Fibroblast of mammary gland (primary cell): Measurements from ENCODE around the gene CELA2A.
"Not testable (repeated sequence)": the region's sequence is repeated elsewhere in the genome, so short reads cannot be mapped to it uniquely, and the experiment has no call there.

Source experiments
- DNase-seq: peaks from one replicate; pipeline ENCODE4 v3.0.0-alpha.2; 2010; ENCODE audit warnings: low read depth
- H3K4me3 ChIP-seq: 2 replicates; pipeline ENCODE4 v1.5.1; 2011; ENCODE audit warnings: low read depth, mild to moderate bottlenecking, low read length, moderate library complexity; ENCODE audit not compliant: control insufficient read depth
- CTCF ChIP-seq: conservative IDR thresholded peaks from 2 replicates; pipeline ENCODE4 v1.5.1; 2011; ENCODE audit warnings: low read depth, low read length, inconsistent platforms; ENCODE audit not compliant: control insufficient read depth, insufficient read depth

Gene CELA2A

GRCh38 chr1:15452216-15452615, 4.3 kb upstream of the CELA2A start:
- DNase-seq: peak; percentile 52
- no peak for TF ChIP-seq CTCF

GRCh38 chr1:15452866-15453571, 3.5 kb upstream of the CELA2A start:
- no peak for DNase-seq
- TF ChIP-seq CTCF: no peak
- H3K4me3 ChIP-seq: no peak overlapping the region

More at GRCh38 chr1:15452216-15452615, 4.3 kb upstream of the CELA2A start:
- no peak overlapping the region for H3K4me3 ChIP-seq

GRCh38 chr1:15453734-15454133, 2.8 kb upstream of the CELA2A start:
- TF ChIP-seq CTCF: no peak
- peak; percentile 53 for DNase-seq
- no peak overlapping the region for H3K4me3 ChIP-seq

- TF ChIP-seq CTCF: no peak
- DNase-seq: peak; percentile 86
- H3K4me3 ChIP-seq: no peak overlapping the region
Measured at GRCh38 chr1:15454256-15454655, 2.3 kb upstream of the CELA2A start.

GRCh38 chr1:15455522-15455921, 1.0 kb upstream of the CELA2A start:
- peak; percentile 75 for DNase-seq
- TF ChIP-seq CTCF: no peak

GRCh38 chr1:15457585-15457984, 1.1 kb downstream of the CELA2A start:
- DNase-seq: no peak
- TF ChIP-seq CTCF: no peak
- no peak overlapping the region for H3K4me3 ChIP-seq

More at GRCh38 chr1:15455522-15455921, 1.0 kb upstream of the CELA2A start:
- H3K4me3 ChIP-seq: no peak overlapping the region

- not testable (repeated sequence) for DNase-seq
Measured at GRCh38 chr1:15458388-15458787, 1.9 kb downstream of the CELA2A start.

More at GRCh38 chr1:15458388-15458787, 1.9 kb downstream of the CELA2A start:
- H3K4me3 ChIP-seq: not testable (repeated sequence)
